GM10266 (cell line): ENCODE data around the gene BRF1.

ENCODE experiments used
- DNase-seq: peaks from one replicate; pipeline ENCODE4 v3.0.0; 2012; ENCODE audit errors: extremely low spot score
- TF ChIP-seq, protein P1 (sequence below): IDR thresholded peaks from 2 replicates; pipeline ENCODE4 v1.5.1; 2012; ENCODE audit warnings: mild to moderate bottlenecking, low read depth; ENCODE audit not compliant: control insufficient read depth, insufficient read depth; ENCODE audit errors: missing control alignments

BRF1 gene

DNA sequence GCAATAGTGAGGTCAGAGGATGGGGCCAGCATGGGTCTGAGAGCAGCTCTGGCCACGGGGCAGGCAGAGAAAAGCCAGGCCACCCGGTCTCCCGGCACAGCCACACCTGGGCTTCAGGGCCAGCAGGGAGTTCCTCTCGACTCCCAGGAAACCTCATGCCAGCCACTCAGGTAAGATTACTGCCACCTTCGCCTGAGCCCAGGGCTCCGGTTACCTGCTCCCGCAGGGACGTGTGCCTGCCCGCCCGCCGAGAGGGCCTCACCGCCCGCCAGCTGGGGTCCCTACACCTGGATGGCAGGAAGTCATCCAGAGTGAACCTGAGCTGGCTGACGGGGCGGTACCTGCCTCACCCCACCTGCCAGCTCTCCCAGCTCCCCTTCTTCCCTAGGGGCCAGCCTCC is 139.5 kb downstream of the BRF1 start:
- TF ChIP-seq, protein P1, sequence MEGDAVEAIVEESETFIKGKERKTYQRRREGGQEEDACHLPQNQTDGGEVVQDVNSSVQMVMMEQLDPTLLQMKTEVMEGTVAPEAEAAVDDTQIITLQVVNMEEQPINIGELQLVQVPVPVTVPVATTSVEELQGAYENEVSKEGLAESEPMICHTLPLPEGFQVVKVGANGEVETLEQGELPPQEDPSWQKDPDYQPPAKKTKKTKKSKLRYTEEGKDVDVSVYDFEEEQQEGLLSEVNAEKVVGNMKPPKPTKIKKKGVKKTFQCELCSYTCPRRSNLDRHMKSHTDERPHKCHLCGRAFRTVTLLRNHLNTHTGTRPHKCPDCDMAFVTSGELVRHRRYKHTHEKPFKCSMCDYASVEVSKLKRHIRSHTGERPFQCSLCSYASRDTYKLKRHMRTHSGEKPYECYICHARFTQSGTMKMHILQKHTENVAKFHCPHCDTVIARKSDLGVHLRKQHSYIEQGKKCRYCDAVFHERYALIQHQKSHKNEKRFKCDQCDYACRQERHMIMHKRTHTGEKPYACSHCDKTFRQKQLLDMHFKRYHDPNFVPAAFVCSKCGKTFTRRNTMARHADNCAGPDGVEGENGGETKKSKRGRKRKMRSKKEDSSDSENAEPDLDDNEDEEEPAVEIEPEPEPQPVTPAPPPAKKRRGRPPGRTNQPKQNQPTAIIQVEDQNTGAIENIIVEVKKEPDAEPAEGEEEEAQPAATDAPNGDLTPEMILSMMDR, result no peak

DNA sequence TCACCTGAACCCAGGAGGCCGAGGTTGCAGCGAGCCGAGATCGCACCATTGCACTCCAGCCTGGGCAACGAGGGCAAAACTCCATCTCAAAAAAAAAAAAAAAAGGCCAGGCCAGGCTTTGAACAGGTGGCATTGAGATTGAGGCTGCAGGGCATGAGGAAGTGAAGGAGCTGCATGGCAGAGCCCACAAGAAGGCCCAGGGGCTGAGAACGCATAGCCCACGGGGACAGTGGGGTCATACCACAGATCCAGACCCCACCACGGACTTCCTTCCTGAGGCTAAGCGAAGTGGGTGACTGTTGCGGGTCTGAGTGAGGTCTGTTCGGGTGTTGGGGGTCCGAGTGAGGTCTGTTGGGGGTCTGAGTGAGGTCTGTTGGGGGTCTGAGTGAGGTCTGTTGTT is 140.0 kb downstream of the BRF1 start:
- TF ChIP-seq, protein P1, result no peak
- DNase-seq, result no peak

More for the DNA sequence above, 139.5 kb downstream of the BRF1 start:
- DNase-seq, result no peak

DNA sequence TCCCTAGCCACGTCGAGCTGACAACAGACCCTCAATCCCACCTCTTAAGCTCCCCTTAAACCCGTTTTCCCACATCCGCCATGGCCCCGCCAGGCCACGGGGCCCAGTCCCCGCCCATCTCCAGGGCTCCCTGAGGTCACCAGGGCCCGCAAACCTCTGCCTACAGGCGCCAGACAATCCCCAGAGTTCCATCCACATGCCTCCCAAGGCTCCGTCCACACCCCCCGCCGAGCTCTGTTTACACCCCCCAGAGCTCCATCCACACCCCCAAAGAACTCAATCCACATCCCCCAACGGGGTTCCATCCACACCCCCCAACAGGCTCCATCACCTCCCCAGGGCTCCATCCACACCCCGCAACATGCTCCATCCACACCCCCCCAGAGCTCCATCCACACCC is 141.5 kb downstream of the BRF1 start:
- no peak for DNase-seq
- TF ChIP-seq, protein P1, result no peak
